C4-2B (cell line): ENCODE results near the gene CSKMT.

ENCODE experiments used
- ZFX ChIP-seq: fragments of 450-650 bp; IDR thresholded peaks from 2 replicates; pipeline ENCODE4 v1.6.1; 2017
- TF ChIP-seq, protein P1 (sequence below): fragments of 450-650 bp; conservative IDR thresholded peaks from 2 replicates; pipeline ENCODE4 v1.5.1; 2017; ENCODE audit warnings: mild to moderate bottlenecking

DNA sequence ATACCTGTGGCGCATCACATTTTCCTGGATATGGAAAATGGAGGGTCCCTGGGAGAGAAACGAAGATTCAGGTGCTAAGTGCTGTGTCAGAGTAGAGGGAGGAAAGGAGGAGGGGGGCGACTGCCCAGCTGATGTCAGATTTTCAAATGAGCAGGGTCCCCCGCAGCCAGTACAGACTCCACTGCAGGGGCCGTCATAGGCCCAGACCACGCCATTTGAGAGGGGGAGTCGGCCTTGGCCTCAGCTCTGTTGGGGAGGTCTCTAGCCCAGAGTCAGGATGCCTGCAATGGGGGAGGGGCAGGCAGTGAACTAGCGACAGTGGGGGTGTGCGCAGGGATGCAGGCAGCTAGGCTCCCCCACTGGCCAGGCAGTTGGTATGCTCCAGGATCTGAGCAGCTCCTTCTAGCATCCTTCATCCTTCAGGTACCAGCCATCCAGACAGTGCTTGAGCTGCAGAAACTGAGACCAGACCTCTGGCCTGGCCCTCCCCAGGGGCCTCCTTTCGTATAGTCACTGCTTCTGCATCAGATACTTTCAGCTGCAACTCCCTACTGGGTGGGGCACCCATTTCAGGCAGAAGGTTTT is 42.3 kb downstream of the CSKMT start, which contains the start of the genes BSCL2 and GNG3:
- TF ChIP-seq, protein P1, sequence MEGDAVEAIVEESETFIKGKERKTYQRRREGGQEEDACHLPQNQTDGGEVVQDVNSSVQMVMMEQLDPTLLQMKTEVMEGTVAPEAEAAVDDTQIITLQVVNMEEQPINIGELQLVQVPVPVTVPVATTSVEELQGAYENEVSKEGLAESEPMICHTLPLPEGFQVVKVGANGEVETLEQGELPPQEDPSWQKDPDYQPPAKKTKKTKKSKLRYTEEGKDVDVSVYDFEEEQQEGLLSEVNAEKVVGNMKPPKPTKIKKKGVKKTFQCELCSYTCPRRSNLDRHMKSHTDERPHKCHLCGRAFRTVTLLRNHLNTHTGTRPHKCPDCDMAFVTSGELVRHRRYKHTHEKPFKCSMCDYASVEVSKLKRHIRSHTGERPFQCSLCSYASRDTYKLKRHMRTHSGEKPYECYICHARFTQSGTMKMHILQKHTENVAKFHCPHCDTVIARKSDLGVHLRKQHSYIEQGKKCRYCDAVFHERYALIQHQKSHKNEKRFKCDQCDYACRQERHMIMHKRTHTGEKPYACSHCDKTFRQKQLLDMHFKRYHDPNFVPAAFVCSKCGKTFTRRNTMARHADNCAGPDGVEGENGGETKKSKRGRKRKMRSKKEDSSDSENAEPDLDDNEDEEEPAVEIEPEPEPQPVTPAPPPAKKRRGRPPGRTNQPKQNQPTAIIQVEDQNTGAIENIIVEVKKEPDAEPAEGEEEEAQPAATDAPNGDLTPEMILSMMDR = no peak
- TF ChIP-seq ZFX = no peak
